Measurements from ENCODE around the gene SAP30. TPM values are rescaled to one million over a fixed set of nuclear protein-coding genes. Genes with fewer than 3 reads are reported as not detected.

SAP30 gene
- polyA plus RNA-seq, 1 donor (not counting 4 experiments of a cell fraction or from before 2014, with no cell fraction given) = 12.9 TPM

GRCh38 chr4:173404296-173404865, 33.6 kb downstream of the SAP30 start:
- Histone ChIP-seq H3K9me1 (ENCODE audit: control insufficient read depth, extremely low read depth, insufficient read depth, low read length) (no peaks in the 10 kb centered on the region), H3K9me3 (ENCODE audit: control insufficient read depth, low read depth, low read length) (no peaks in the 10 kb centered on the region), H3K79me2 (ENCODE audit: control insufficient read depth, insufficient read depth, low read length) (no peaks in the 10 kb centered on the region), H3K4me3 (ENCODE audit: control insufficient read depth in 2 of 3, extremely low read depth in 1 of 3, insufficient read depth in 2 of 3, low read depth in 1 of 3, low read length in 3 of 3) (no peak overlapping the region), H4K20me1 (ENCODE audit: control insufficient read depth, extremely low read depth, insufficient read depth, low read length) (no peaks in the 10 kb centered on the region), H3K9ac (ENCODE audit: control insufficient read depth, extremely low read depth, insufficient read depth, low read length) (no peak overlapping the region), H3K36me3 (ENCODE audit: control insufficient read depth in 2 of 2, extremely low read depth in 1 of 2, insufficient read depth in 2 of 2, low read length in 2 of 2) (no peaks in the 10 kb centered on the region), H3K27ac (ENCODE audit: control insufficient read depth, insufficient read depth, low read length) (no peak overlapping the region), H3K27me3 (ENCODE audit: control insufficient read depth, extremely low read depth, insufficient read depth, low read length) (no peaks in the 10 kb centered on the region), H3K4me2 (ENCODE audit: control insufficient read depth, extremely low read depth, insufficient read depth, low read depth, low read length) (no peak overlapping the region), H2AFZ (ENCODE audit: control insufficient read depth, low read length) (no peak overlapping the region), H3K4me1 (ENCODE audit: control insufficient read depth, extremely low read depth, insufficient read depth, low read length) (no peaks in the 10 kb centered on the region)
- dilution Hi-C loops (cut with MboI; ENCODE audit: extremely low pct_ligation_motif_present, low sequenced_read_pairs) = no loop called here
- FAIRE-seq (no peak), DNase-seq (ENCODE audit: low read depth, low spot score) (no peak)
- TF ChIP-seq EZH2 (IDR thresholded peaks at IDR 0.05; ENCODE audit: low read length) = no peak
- TF ChIP-seq CTCF (optimal IDR thresholded peaks at IDR 0.05 in 1 of 3, IDR thresholded peaks at IDR 0.05 in 1 of 3, conservative IDR thresholded peaks at IDR 0.05 in 1 of 3; ENCODE audit: extremely low read depth in 1 of 3, insufficient read depth in 2 of 3, low read length in 3 of 3) = no peak

GRCh38 chr4:173405840-173406606, 35.3 kb downstream of the SAP30 start:
- DNase-seq (ENCODE audit: low read depth, low spot score) = no peak
- Histone ChIP-seq H3K79me2 (ENCODE audit: control insufficient read depth, insufficient read depth, low read length) (no peaks in the 10 kb centered on the region), H3K4me2 (ENCODE audit: control insufficient read depth, extremely low read depth, insufficient read depth, low read depth, low read length) (no peak overlapping the region), H3K27me3 (ENCODE audit: control insufficient read depth, extremely low read depth, insufficient read depth, low read length) (no peaks in the 10 kb centered on the region), H4K20me1 (ENCODE audit: control insufficient read depth, extremely low read depth, insufficient read depth, low read length) (no peaks in the 10 kb centered on the region), H3K9ac (ENCODE audit: control insufficient read depth, extremely low read depth, insufficient read depth, low read length) (no peak overlapping the region), H3K27ac (ENCODE audit: control insufficient read depth, insufficient read depth, low read length) (no peak overlapping the region), H3K9me3 (ENCODE audit: control insufficient read depth, low read depth, low read length) (no peaks in the 10 kb centered on the region), H3K4me1 (ENCODE audit: control insufficient read depth, extremely low read depth, insufficient read depth, low read length) (no peaks in the 10 kb centered on the region), H2AFZ (ENCODE audit: control insufficient read depth, low read length) (no peak overlapping the region), H3K4me3 (ENCODE audit: control insufficient read depth in 2 of 3, extremely low read depth in 1 of 3, insufficient read depth in 2 of 3, low read depth in 1 of 3, low read length in 3 of 3) (no peak overlapping the region), H3K9me1 (ENCODE audit: control insufficient read depth, extremely low read depth, insufficient read depth, low read length) (no peaks in the 10 kb centered on the region), H3K36me3 (ENCODE audit: control insufficient read depth in 2 of 2, extremely low read depth in 1 of 2, insufficient read depth in 2 of 2, low read length in 2 of 2) (no peaks in the 10 kb centered on the region)
- dilution Hi-C loops (cut with MboI; ENCODE audit: extremely low pct_ligation_motif_present, low sequenced_read_pairs) = no loop called here
- no peak for FAIRE-seq
- no peak for TF ChIP-seq EZH2 (IDR thresholded peaks at IDR 0.05; ENCODE audit: low read length)
- TF ChIP-seq CTCF (optimal IDR thresholded peaks at IDR 0.05 in 1 of 3, IDR thresholded peaks at IDR 0.05 in 1 of 3, conservative IDR thresholded peaks at IDR 0.05 in 1 of 3; ENCODE audit: extremely low read depth in 1 of 3, insufficient read depth in 2 of 3, low read length in 3 of 3) = no peak

All from keratinocyte (primary cell).